GM18517 (cell line): Measurements from ENCODE around the gene FBXO33.

Source experiments
- ATAC-seq: cut with Tn5 transposase; IDR thresholded peaks from one replicate; pipeline ENCODE4 v1.9.1; 2021; ENCODE audit warnings: mild to moderate bottlenecking, moderate library complexity; ENCODE audit not compliant: unreplicated experiment

Gene FBXO33

DNA sequence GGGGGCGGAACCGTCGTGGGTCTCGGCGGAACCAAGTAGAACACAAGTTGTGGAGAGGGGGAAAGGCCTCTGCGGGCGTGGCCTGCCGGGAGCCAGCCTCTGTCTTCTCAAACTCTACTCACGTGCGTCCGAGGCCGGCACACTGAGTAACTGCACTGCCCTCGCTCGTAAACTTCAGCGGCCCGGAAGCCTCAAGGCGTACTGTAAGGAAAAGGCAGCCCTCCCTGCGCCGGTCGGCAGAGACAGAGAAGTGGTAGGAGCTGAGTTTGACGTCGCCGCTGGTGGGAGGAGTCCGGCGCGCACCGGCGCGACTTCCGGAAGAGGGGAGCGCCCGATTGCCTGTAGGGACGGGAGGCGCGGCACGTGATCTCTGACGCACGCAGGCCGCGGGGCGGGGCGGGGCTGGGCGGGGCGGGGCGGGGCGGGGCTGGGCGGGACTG lies at the start of gene FBXO33:
FBXO33 (minus strand) TSS at position 255 of the 440 bp plus-strand sequence. CDS start 271 bp downstream, outside the sequence.
- ATAC-seq, result peak; percentile 79

- ATAC-seq, result peak; percentile 80
Measured at GRCh38 chr14:39474416-39474911, 42.2 kb upstream of the FBXO33 start.

- no peak for ATAC-seq
Measured at GRCh38 chr14:39472078-39472477, 39.8 kb upstream of the FBXO33 start.

DNA sequence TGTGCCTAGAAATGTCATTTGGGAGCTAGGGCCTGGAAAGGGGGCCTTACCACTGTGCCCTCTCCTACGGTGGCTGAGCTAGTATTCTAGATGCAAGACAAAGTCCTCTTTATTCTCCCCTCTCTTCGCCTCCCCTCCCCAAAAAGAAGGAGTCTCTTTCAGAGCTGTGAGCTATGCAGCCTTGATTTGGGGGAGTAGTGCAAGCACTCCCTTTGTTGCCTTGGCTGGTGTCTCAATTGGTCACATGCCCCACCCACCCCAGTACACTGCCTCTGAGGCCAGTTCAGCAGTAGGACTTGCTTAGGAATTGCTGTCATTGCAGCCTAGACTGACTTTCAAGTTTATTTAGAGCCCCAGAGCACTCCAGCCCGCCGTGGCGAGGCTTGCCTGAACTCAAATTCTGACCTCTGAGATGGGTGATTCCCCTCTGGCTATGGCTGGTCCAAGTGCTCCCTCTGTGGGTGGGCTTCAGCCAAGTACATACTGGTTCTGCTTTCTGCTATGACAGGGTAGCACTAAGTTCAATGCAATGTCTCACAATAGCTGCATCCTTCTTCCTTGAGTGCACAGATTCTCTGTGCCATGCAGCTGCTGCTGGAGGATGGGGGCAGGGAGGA lies 37.0 kb upstream of the FBXO33 start:
- peak; percentile 96 for ATAC-seq

DNA sequence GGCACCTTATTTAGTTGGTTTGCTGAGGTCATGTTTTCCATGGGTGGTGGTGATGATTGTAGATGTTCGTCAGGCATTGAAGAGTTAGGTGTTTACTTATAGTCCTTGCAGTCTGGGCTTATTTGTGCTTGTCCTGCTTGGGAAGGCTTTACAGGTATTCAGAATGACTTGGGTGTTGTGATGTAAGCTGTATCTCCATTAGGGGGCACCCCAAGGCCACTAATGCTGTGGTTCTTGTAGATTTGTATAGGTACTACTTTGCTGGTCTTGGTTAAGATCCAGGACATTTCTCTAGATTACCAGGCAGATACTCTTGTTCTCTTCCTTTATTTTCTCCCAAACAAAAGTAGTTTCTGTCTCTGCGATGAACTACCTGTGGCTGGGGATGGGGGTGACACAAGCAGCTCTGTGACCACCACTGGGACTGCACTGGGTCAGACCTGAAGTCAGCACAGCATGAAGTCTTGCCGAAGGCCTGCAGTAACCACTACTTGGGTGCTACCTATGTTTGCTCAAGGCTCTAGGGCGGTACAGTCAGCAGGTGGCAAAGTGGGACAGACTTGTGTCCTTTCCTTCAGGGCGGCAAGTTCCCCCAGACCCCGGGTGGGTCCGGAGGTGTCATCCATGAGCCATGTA lies 35.8 kb upstream of the FBXO33 start:
- ATAC-seq, result no peak

DNA sequence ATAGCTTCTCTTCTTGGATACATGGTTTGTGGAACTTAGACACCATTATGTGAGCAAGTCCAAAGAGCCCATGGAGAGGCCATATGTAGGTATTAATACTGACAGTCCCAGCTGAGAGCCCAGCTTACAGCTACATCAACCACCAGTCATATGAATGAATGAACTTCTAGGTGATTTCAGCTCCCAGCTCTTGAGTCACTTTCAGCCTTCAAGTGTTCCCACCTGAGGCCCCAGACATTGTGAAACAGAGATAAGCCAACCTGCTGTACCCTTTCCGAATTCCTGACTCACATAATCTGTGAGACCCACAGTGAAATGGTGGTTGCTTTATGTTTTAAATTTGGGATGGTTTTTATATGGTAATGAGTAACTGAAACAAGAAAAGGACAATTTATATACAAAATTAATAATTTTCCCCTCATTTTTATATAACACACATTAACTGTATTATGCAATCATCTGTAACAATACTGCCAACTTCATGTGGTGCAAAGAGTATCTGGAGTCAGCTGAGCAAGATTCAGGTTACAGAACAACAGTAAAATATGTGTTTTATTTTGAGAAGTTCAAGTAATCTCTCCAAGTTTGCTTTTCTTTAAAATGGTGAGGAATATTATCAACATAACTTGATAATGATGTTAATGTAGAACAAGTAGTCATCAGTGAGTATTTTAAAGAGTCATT lies 27.7 kb upstream of the FBXO33 start:
- no peak for ATAC-seq

GRCh38 chr14:39456702-39457250 lies 24.5 kb upstream of the FBXO33 start:
- ATAC-seq, result no peak

GRCh38 chr14:39454906-39455539 lies 22.8 kb upstream of the FBXO33 start:
- no peak for ATAC-seq

GRCh38 chr14:39452680-39453079 lies 20.4 kb upstream of the FBXO33 start:
- no peak for ATAC-seq

DNA sequence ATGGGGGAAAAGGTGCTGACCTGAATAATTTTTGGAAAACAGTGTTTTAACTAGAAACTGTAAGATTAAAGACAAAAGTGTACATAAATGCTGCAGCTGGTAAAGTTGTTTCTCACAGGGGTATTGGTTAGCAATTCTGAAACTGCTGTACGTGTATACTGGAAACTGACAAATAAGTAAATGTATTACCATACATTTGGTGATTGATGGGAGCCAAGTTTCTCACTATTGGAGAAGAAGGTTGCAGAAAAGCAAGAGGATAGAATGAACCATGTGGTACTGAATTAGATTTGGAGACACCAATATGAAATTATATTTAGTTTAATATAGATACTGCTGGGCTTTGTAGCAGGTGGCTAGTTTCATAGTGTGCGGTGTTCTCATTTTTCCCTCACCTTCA lies 19.6 kb upstream of the FBXO33 start:
- ATAC-seq, result no peak

GRCh38 chr14:39447175-39447661 lies 15.0 kb upstream of the FBXO33 start:
- ATAC-seq, result no peak

DNA sequence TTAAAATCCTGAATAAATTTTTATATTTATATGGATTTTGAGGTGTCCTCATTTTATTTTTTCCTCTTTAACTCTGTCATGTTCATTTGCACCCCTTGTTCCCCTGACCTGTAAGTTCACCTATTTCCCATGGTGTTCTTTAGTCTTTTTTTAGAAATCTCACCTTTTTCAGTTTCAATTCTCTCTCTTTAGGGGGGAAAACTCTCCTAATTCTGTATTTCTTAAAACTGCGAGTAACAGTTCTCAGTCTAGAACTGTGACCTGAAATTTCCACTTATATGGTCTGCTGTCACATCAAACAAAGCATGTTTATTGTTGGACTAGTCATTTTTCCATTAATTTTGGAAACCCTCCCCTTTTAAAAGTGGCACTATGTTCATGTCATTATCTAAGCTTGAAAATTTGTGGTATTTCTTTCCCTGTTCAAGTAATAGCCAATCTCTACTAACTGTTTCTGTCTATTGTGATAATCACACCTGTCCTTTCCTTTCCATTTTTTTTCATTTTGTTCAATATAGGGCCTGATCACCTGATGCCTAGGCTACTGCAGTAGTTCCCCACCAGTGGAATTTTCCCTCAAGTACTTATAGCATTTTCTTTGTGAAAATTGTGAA lies 14.0 kb upstream of the FBXO33 start:
- peak; percentile 68 for ATAC-seq

DNA sequence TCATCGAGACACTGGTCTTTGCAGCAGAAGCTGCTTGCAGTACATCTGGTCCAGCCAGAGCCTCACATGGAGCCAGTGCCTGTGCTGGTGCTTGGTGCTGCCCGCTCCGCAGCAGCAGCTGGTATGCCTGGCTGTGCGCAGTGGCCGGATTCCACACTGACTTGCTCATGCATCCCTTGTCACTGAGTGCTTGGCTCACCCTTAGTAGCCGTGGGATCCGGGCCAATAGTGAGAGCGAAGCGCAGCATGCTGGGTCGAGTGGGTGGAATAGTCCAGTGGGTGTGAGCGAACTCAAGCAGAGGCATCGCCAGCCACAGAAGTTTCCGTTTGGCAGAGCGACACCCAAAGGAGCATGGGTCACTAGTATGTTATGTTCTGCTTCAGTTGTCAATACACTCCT lies 10.1 kb upstream of the FBXO33 start:
- no peak for ATAC-seq

- no peak for ATAC-seq
Measured at GRCh38 chr14:39441805-39442204, 9.6 kb upstream of the FBXO33 start.

- ATAC-seq, result no peak
Measured at GRCh38 chr14:39440975-39441374, 8.7 kb upstream of the FBXO33 start.

GRCh38 chr14:39435241-39435640 lies 3.0 kb upstream of the FBXO33 start:
- no peak for ATAC-seq

- ATAC-seq, result no peak
Measured at GRCh38 chr14:39434401-39434800, 2.2 kb upstream of the FBXO33 start.

- ATAC-seq, result no peak
Measured at GRCh38 chr14:39433452-39433813, 1.2 kb upstream of the FBXO33 start.

DNA sequence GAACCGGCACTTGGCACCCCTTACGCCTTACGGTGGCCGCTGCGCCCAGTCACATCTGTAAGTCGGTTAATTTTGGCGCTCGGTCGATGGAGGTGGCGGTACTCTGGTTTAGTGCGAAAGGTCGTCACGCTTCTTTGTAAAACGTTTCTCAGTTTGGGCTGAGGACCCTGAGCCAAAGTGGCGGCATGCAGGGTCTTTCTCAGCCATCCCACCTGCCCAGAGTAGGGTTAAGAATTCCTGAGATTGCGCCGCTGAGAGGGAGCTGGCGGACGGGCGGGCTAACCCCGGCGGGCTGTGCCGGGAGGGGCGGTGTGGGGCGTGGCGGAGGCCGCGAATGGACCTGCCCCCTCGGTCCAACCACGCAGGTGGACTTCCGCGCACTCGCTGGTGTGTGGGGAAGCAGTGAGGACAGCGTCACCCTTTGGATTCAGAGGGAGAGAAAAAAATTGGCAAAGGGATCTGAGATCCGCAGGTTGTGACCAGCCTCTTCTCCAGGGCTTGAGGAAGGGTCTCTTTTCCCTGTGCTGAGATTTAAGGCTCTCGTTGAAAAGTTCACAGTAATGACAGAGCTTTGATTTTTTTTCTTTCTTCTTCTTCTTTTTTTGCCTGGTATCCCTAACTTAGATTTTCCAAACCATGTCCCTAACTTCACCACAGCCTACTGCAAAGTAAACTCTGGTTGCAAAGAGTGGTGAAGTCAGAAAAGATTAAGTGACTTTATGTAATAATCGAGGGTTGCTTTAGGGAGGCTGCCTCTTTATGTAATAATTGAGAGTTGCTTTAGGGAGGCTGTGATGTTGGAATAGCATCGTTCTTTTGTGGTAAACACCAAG lies 602 bp upstream of the FBXO33 start:
- ATAC-seq, result peak; percentile 60
